Measurements from ENCODE around the gene SDHD. TPM values are rescaled to one million over a fixed set of nuclear protein-coding genes. Genes with fewer than 3 reads are reported as not detected.

Gene SDHD
- total and polyA plus RNA-seq, 9 of the 15 experiments (the other 6 are each of a cell fraction or from before 2014, with no cell fraction given), result 150 to 1,225 (median 215) TPM

GRCh38 chr11:112044961-112045360, 41.7 kb upstream of the SDHD start (continued):
- TF ChIP-seq HDAC1 (IDR thresholded peaks at IDR 0.05), result peak in 1 of 2 experiments; percentile 82; a peak in 2 of 4 replicates
- TF ChIP-seq MAZ (CRISPR knock-in tag; conservative IDR thresholded peaks at IDR 0.05 in 1 of 2, IDR thresholded peaks at IDR 0.05 in 1 of 2), result no peak
- TF ChIP-seq CCNT2 (IDR thresholded peaks at IDR 0.05; ENCODE audit: borderline replicate concordance, extremely low read depth, insufficient read length, low read depth, low read length), result no peak
- no peak for TF ChIP-seq RB1 (IDR thresholded peaks at IDR 0.05; ENCODE audit: low read depth)
- TF ChIP-seq ZNF316 (IDR thresholded peaks at IDR 0.05), result peak; percentile 95
- TF ChIP-seq, protein P1, sequence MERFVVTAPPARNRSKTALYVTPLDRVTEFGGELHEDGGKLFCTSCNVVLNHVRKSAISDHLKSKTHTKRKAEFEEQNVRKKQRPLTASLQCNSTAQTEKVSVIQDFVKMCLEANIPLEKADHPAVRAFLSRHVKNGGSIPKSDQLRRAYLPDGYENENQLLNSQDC (CRISPR knock-in tag; IDR thresholded peaks at IDR 0.05), result no peak
- TF ChIP-seq SMAD3 (CRISPR knock-in tag; conservative IDR thresholded peaks at IDR 0.05), result no peak
- TF ChIP-seq, protein P2, sequence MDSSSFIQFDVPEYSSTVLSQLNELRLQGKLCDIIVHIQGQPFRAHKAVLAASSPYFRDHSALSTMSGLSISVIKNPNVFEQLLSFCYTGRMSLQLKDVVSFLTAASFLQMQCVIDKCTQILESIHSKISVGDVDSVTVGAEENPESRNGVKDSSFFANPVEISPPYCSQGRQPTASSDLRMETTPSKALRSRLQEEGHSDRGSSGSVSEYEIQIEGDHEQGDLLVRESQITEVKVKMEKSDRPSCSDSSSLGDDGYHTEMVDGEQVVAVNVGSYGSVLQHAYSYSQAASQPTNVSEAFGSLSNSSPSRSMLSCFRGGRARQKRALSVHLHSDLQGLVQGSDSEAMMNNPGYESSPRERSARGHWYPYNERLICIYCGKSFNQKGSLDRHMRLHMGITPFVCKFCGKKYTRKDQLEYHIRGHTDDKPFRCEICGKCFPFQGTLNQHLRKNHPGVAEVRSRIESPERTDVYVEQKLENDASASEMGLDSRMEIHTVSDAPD (CRISPR knock-in tag; IDR thresholded peaks at IDR 0.05), result no peak
- no peak for TF ChIP-seq TGIF2 (CRISPR knock-in tag; IDR thresholded peaks at IDR 0.05)
- TF ChIP-seq NCOA1 (IDR thresholded peaks at IDR 0.05; ENCODE audit: low read depth), result peak; percentile 43; the same call in 1 of the 2 replicates
- no peak for TF ChIP-seq MTA1 (IDR thresholded peaks at IDR 0.05; ENCODE audit: borderline replicate concordance)
- TF ChIP-seq NFIC (IDR thresholded peaks at IDR 0.05), result peak; percentile 85
- peak; percentile 94 for TF ChIP-seq ZEB2 (IDR thresholded peaks at IDR 0.05)
- no peak for TF ChIP-seq RUNX1 (IDR thresholded peaks at IDR 0.05; ENCODE audit: low read depth)
- no peak for TF ChIP-seq CBX8 (IDR thresholded peaks at IDR 0.05; ENCODE audit: borderline replicate concordance, extremely low read depth, low read depth, low read length, poor library complexity, severe bottlenecking)
- TF ChIP-seq EZH2 (IDR thresholded peaks at IDR 0.05; ENCODE audit: borderline replicate concordance, low read depth, low read length), result no peak
- peak; percentile 85 for TF ChIP-seq CBFA2T2 (conservative IDR thresholded peaks at IDR 0.05)
- TF ChIP-seq, protein P3, sequence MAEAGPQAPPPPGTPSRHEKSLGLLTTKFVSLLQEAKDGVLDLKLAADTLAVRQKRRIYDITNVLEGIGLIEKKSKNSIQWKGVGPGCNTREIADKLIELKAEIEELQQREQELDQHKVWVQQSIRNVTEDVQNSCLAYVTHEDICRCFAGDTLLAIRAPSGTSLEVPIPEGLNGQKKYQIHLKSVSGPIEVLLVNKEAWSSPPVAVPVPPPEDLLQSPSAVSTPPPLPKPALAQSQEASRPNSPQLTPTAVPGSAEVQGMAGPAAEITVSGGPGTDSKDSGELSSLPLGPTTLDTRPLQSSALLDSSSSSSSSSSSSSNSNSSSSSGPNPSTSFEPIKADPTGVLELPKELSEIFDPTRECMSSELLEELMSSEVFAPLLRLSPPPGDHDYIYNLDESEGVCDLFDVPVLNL (CRISPR knock-in tag; IDR thresholded peaks at IDR 0.05; ENCODE audit: low read depth), result no peak
- TF ChIP-seq ARID2 (IDR thresholded peaks at IDR 0.05), result no peak
- no peak for TF ChIP-seq CHD2 (IDR thresholded peaks at IDR 0.05; ENCODE audit: low read depth, low read length)
- TF ChIP-seq JUND (IDR thresholded peaks at IDR 0.05; ENCODE audit: borderline replicate concordance, low read depth, low read length), result peak; percentile 33; the same call in 1 of the 2 replicates
- no peak for TF ChIP-seq JUND (tag; IDR thresholded peaks at IDR 0.05; ENCODE audit: borderline replicate concordance, low read depth, low read length)
- no peak for TF ChIP-seq MTA3 (IDR thresholded peaks at IDR 0.05; ENCODE audit: borderline replicate concordance)
- no peak for TF ChIP-seq XRCC5 (IDR thresholded peaks at IDR 0.05; ENCODE audit: low read depth, low read length)
- no peak for TF ChIP-seq NFRKB (IDR thresholded peaks at IDR 0.05; ENCODE audit: low read depth)
- no peak for TF ChIP-seq ZNF165 (CRISPR knock-in tag; IDR thresholded peaks at IDR 0.05; ENCODE audit: borderline replicate concordance)
- no peak for TF ChIP-seq MTF1 (CRISPR knock-in tag; IDR thresholded peaks at IDR 0.05; ENCODE audit: borderline replicate concordance)
- no peak for TF ChIP-seq BRD4 (IDR thresholded peaks at IDR 0.05)
- TF ChIP-seq FOXO4 (CRISPR knock-in tag; IDR thresholded peaks at IDR 0.05), result no peak

Measured in K562 (cell line).